GM20000 (cell line): ENCODE data around the gene TSPYL4.
A peak's percentile ranks its signal among the peaks of the same experiment; 100 is the strongest.

Experiments
- DNase-seq: peaks from one replicate; pipeline ENCODE4 v3.0.0; 2012; ENCODE audit warnings: low spot score
- TF ChIP-seq, protein P1 (sequence below): IDR thresholded peaks from 2 replicates; pipeline ENCODE4 v1.5.1; 2012; ENCODE audit warnings: mild to moderate bottlenecking, control low read depth; ENCODE audit errors: extremely low read depth, missing control alignments

Gene TSPYL4

DNA sequence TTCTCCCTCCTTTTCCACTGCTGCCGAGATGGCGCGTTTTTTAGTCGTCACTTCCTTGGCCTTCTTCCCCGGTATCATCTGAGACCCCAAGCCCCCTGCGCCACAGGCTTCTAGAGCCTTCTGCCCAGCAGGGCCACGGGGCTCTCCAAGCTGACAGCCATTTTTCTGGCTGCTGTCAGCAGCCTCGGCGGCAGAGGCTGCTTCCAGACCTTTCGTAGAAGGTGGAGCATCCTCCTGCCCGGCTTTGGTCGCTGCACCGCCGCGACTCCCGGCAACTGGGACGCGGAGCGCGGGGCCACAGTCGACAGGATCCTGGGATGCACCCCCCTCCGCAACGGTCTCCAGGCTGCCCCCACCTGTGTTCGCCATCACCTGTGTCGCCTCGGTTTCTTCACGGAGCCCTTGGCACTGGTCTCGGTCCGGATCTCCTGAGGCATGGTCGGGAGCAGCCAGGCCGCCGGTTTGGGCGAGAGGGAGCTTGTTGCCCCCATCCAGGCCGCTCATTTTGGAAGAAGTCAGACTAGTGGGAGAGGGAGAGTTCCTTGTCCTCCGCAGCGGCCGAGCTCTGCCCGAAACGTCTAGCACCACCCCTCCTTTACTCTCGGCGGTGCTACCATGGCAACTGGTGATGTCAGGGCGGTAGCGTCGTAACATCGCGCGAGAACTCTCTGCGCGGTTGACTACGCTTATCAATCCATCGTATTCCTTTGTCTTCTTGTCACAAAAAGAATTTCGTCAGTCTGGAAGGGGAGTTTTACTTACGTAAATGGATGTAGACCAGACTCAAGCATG lies at the start of gene TSPYL4:
TSPYL4 (minus strand) TSS at position 571 of the 792 bp plus-strand sequence; CDS start at position 504, 67 bp downstream.
- TF ChIP-seq, protein P1, sequence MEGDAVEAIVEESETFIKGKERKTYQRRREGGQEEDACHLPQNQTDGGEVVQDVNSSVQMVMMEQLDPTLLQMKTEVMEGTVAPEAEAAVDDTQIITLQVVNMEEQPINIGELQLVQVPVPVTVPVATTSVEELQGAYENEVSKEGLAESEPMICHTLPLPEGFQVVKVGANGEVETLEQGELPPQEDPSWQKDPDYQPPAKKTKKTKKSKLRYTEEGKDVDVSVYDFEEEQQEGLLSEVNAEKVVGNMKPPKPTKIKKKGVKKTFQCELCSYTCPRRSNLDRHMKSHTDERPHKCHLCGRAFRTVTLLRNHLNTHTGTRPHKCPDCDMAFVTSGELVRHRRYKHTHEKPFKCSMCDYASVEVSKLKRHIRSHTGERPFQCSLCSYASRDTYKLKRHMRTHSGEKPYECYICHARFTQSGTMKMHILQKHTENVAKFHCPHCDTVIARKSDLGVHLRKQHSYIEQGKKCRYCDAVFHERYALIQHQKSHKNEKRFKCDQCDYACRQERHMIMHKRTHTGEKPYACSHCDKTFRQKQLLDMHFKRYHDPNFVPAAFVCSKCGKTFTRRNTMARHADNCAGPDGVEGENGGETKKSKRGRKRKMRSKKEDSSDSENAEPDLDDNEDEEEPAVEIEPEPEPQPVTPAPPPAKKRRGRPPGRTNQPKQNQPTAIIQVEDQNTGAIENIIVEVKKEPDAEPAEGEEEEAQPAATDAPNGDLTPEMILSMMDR, result no peak
- DNase-seq, result peak; percentile 86

- TF ChIP-seq, protein P1, result no peak
- DNase-seq, result no peak
Observed at GRCh38 chr6:116301104-116301503, 47.2 kb upstream of the TSPYL4 start.

DNA sequence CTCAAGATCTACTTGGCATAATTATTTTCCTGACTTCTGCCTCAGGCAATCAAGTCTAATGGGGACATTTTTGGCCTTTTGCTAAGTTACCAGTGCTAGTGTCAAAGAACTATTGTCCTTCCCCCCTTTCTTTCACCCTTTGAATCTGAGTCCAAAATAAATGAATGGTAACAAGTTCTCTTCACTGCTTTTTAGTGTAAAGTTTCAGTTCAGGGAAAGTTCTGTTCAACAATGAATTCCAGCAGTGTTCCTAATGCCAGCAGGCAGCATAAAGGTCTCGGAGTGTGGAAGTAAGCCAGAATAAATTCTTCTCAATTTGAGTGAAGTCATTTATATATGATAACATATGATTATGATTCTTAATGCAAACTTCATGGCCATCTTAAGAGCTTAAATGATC lies 46.7 kb upstream of the TSPYL4 start:
- TF ChIP-seq, protein P1, result no peak
- DNase-seq, result no peak

GRCh38 chr6:116298973-116299372 lies 45.1 kb upstream of the TSPYL4 start:
- no peak for DNase-seq
- TF ChIP-seq, protein P1, result no peak

- DNase-seq, result no peak
- TF ChIP-seq, protein P1, result no peak
Observed at GRCh38 chr6:116298273-116298672, 44.4 kb upstream of the TSPYL4 start.

DNA sequence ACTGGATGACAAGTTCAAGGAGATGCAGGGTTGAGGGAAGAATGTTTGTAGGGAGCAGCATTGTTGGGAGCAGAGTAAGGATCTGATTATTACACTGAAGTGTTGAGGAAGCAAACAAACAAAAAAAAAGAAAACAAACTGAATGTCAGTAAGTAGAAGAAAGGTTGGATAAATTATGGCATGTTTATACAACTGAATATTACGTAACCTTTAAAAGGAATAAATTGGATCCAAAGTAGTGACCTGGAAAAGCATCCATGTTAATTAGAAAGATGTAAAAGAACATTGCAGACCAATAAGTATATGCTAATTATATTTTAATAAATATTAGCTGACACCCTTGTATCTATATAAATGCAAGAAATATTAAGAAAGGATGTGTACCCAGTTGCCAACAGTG lies 38.7 kb upstream of the TSPYL4 start:
- DNase-seq, result no peak
- TF ChIP-seq, protein P1, result no peak

- TF ChIP-seq, protein P1, result no peak
Observed at GRCh38 chr6:116291701-116292396, 38.0 kb upstream of the TSPYL4 start.

More at GRCh38 chr6:116291701-116292396, 38.0 kb upstream of the TSPYL4 start:
- DNase-seq, result no peak
